HL-60 (cell line): ENCODE data around the gene SCFD1.
"Not testable (repeated sequence)": the region's sequence is repeated elsewhere in the genome, so short reads cannot be mapped to it uniquely, and the experiment has no call there.

Experiments
- DNase-seq, 2 experiments: peaks; one replicate each; pipeline ENCODE4 v3.0.0-alpha.2; 2010 to 2020; ENCODE audit warnings: low read depth in 1 of 2, low spot score in 1 of 2
- H3K27ac ChIP-seq: fragments of 250-450 bp; sonication (Bioruptor Pico); replicated peaks from 2 replicates; pipeline ENCODE4 v1.5.1; 2020; ENCODE audit warnings: mild to moderate bottlenecking, moderate library complexity
- H3K27me3 ChIP-seq: fragments of 250-450 bp; sonication (Bioruptor Pico); 2 replicates; pipeline ENCODE4 v1.5.1; 2021; ENCODE audit warnings: mild to moderate bottlenecking, moderate library complexity; ENCODE audit not compliant: insufficient read depth, poor library complexity, severe bottlenecking
- H3K4me3 ChIP-seq: replicated peaks from 2 replicates; pipeline ENCODE4 v1.5.1; 2011; ENCODE audit warnings: mild to moderate bottlenecking, control low read depth, low read length; ENCODE audit not compliant: insufficient read depth
- CTCF ChIP-seq: IDR thresholded peaks from one replicate; pipeline ENCODE4 v1.5.1; 2011; ENCODE audit warnings: low read length, control low read depth, inconsistent platforms; ENCODE audit not compliant: insufficient read depth
- GABPA ChIP-seq: IDR thresholded peaks from 2 replicates; pipeline ENCODE4 v1.6.1; 2012; ENCODE audit warnings: low read depth
- POLR2AphosphoS5 ChIP-seq: IDR thresholded peaks from 2 replicates; pipeline ENCODE4 v1.6.1; 2012; ENCODE audit warnings: low read depth
- SPI1 ChIP-seq: IDR thresholded peaks from 2 replicates; pipeline ENCODE4 v1.6.1; 2012; ENCODE audit warnings: low read depth, mild to moderate bottlenecking, borderline replicate concordance
- TF ChIP-seq, protein P1 (sequence below): IDR thresholded peaks from 2 replicates; pipeline ENCODE4 v1.6.1; 2012; ENCODE audit warnings: low read depth; ENCODE audit not compliant: insufficient replicate concordance

The SCFD1 gene

GRCh38 chr14:30638926-30639325 is 16.8 kb downstream of the SCFD1 start:
- TF ChIP-seq GABPA, result no peak
- no peak for TF ChIP-seq SPI1
- no peak for TF ChIP-seq POLR2AphosphoS5
- TF ChIP-seq, protein P1, sequence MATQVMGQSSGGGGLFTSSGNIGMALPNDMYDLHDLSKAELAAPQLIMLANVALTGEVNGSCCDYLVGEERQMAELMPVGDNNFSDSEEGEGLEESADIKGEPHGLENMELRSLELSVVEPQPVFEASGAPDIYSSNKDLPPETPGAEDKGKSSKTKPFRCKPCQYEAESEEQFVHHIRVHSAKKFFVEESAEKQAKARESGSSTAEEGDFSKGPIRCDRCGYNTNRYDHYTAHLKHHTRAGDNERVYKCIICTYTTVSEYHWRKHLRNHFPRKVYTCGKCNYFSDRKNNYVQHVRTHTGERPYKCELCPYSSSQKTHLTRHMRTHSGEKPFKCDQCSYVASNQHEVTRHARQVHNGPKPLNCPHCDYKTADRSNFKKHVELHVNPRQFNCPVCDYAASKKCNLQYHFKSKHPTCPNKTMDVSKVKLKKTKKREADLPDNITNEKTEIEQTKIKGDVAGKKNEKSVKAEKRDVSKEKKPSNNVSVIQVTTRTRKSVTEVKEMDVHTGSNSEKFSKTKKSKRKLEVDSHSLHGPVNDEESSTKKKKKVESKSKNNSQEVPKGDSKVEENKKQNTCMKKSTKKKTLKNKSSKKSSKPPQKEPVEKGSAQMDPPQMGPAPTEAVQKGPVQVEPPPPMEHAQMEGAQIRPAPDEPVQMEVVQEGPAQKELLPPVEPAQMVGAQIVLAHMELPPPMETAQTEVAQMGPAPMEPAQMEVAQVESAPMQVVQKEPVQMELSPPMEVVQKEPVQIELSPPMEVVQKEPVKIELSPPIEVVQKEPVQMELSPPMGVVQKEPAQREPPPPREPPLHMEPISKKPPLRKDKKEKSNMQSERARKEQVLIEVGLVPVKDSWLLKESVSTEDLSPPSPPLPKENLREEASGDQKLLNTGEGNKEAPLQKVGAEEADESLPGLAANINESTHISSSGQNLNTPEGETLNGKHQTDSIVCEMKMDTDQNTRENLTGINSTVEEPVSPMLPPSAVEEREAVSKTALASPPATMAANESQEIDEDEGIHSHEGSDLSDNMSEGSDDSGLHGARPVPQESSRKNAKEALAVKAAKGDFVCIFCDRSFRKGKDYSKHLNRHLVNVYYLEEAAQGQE, result no peak
- no peak for TF ChIP-seq CTCF
- H3K27ac ChIP-seq, result no peak overlapping the region
- no peaks in the 10 kb centered on the region for H3K27me3 ChIP-seq
- no peak for DNase-seq
- H3K4me3 ChIP-seq, result no peak overlapping the region

DNA sequence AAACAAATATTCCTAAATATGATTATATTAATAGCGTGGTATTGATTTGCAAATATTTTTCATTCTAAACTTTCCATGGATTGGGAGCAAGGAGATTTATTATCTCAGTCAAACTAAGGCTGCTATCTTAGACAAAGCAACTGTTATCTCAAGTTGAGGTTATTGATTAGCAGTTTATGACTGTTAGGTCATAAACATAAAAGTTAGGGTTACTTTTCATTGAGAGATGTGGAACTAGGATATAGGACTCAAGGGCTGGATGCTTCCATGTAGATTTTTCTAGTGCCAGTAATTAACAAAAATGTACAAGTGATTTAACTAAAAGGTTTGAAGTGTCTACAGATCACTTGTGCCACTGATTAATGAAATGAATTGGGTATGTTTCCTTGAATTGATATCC is 19.1 kb downstream of the SCFD1 start:
- Histone ChIP-seq H3K27ac (no peak overlapping the region), H3K27me3 (no peaks in the 10 kb centered on the region), H3K4me3 (no peak overlapping the region)
- no peak for DNase-seq
- no peak for TF ChIP-seq POLR2AphosphoS5
- TF ChIP-seq GABPA, result no peak
- no peak for TF ChIP-seq CTCF
- TF ChIP-seq SPI1, result no peak
- TF ChIP-seq, protein P1, result no peak

GRCh38 chr14:30644462-30644861 is 22.3 kb downstream of the SCFD1 start:
- H3K27me3 ChIP-seq, DNase-seq, H3K27ac ChIP-seq, H3K4me3 ChIP-seq: not testable (repeated sequence)

DNA sequence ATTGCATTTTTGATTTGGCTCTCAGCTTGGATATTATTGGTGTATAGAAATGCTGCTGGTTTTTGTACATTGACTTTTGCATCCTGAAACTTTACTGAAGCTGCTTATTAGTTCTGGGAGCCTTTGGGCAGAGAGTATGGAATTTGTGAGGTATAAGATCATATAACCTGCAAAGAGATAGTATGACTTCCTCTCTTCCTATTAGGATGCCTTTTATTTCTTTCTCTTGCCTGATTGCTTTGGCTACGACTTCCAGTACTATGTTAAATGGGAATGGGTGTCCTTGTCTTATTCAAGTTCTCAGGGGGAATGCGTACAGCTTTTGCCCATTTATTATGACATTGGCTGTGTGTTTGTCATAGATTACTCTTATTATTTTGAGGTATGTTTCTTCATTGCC is 23.5 kb downstream of the SCFD1 start:
- TF ChIP-seq POLR2AphosphoS5 (no peak), GABPA (no peak), SPI1 (no peak), CTCF (no peak)
- TF ChIP-seq, protein P1, result no peak
- H3K27ac ChIP-seq, result no peak overlapping the region
- no peak overlapping the region for H3K4me3 ChIP-seq
- DNase-seq, result no peak
- no peaks in the 10 kb centered on the region for H3K27me3 ChIP-seq
